GM19468 (cell line): ENCODE measurements around the gene CDC42EP1.
"Not testable (repeated sequence)": the region's sequence is repeated elsewhere in the genome, so short reads cannot be mapped to it uniquely, and the experiment has no call there.

Experiments
- ATAC-seq: cut with Tn5 transposase; IDR thresholded peaks from one replicate; pipeline ENCODE4 v1.9.1; 2021; ENCODE audit warnings: mild to moderate bottlenecking, moderate library complexity, moderate number of reproducible peaks; ENCODE audit not compliant: unreplicated experiment; ENCODE audit errors: extremely low read depth

CDC42EP1 gene

GRCh38 chr22:37571258-37571991, 11.1 kb downstream of the CDC42EP1 start:
- no peak for ATAC-seq

- ATAC-seq, result no peak
Observed at GRCh38 chr22:37571992-37572373, 11.7 kb downstream of the CDC42EP1 start.

- ATAC-seq, result no peak
Observed at GRCh38 chr22:37575490-37576003, 15.3 kb downstream of the CDC42EP1 start.

- no peak for ATAC-seq
Observed at GRCh38 chr22:37578002-37578401, 17.7 kb downstream of the CDC42EP1 start.

GRCh38 chr22:37581504-37581903, 21.2 kb downstream of the CDC42EP1 start:
- ATAC-seq, result no peak

- no peak for ATAC-seq
Observed at GRCh38 chr22:37582526-37582925, 22.2 kb downstream of the CDC42EP1 start.

- no peak for ATAC-seq
Observed at GRCh38 chr22:37588546-37589215, 28.4 kb downstream of the CDC42EP1 start.

- no peak for ATAC-seq
Observed at GRCh38 chr22:37589636-37590035, 29.4 kb downstream of the CDC42EP1 start.

GRCh38 chr22:37591081-37591480, 30.8 kb downstream of the CDC42EP1 start:
- not testable (repeated sequence) for ATAC-seq

- ATAC-seq, result no peak
Observed at GRCh38 chr22:37591823-37592404, 31.6 kb downstream of the CDC42EP1 start.

GRCh38 chr22:37594237-37594636, 34.0 kb downstream of the CDC42EP1 start:
- ATAC-seq, result no peak

- no peak for ATAC-seq
Observed at GRCh38 chr22:37599153-37599552, 38.9 kb downstream of the CDC42EP1 start.

- ATAC-seq, result no peak
Observed at GRCh38 chr22:37601203-37601539, 40.9 kb downstream of the CDC42EP1 start.

GRCh38 chr22:37601540-37602442, 41.5 kb downstream of the CDC42EP1 start:
- ATAC-seq, result no peak

- not testable (repeated sequence) for ATAC-seq
Observed at GRCh38 chr22:37602546-37603277, 42.4 kb downstream of the CDC42EP1 start.

GRCh38 chr22:37604074-37604473, 43.8 kb downstream of the CDC42EP1 start:
- ATAC-seq, result no peak

GRCh38 chr22:37604875-37605274, 44.6 kb downstream of the CDC42EP1 start:
- no peak for ATAC-seq

GRCh38 chr22:37607010-37607934, 47.0 kb downstream of the CDC42EP1 start:
- no peak for ATAC-seq
